ENCODE measurements around the gene HPSE2. TPM values are rescaled to one million over a fixed set of nuclear protein-coding genes. Genes with fewer than 3 reads are reported as not detected.

Gene HPSE2
- polyA plus RNA-seq, 1 experiment: not detected

DNA sequence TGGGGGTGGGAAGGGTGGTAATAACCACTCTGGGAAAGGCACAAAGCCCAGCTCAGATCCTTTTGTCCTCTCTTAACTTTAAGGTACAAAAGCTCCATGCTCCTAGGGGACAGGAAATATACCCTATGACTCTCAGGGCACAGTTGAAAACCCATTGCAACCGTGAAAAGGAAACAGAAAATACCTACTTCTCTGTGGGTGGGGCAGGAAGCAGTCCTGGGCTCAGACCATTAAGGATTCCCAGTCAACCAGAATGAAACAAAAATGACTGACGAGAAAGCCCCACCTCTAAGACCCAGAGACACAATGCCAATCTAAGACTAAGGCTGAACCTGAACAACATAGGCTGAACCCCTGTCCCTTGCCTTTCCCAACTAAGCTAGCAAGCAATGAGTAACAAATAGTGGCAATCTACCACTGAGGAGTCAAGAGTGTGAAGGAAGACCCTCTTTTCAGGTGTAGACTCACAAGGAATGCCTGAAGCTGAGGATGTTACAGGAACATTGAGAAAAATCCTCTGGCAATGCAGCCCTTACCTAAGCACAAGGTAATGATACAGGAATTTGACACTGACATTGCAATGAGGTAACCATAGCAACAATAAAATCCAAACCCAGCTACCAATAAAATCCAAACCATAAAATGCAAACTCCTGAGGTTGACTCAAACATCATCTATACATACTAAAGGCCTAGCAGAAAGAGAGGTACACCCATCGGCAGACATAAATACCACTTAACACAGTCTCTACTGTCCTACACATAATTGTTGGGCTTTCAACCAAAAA lies 380.1 kb downstream of the HPSE2 start:
- TF ChIP-seq, protein P1, sequence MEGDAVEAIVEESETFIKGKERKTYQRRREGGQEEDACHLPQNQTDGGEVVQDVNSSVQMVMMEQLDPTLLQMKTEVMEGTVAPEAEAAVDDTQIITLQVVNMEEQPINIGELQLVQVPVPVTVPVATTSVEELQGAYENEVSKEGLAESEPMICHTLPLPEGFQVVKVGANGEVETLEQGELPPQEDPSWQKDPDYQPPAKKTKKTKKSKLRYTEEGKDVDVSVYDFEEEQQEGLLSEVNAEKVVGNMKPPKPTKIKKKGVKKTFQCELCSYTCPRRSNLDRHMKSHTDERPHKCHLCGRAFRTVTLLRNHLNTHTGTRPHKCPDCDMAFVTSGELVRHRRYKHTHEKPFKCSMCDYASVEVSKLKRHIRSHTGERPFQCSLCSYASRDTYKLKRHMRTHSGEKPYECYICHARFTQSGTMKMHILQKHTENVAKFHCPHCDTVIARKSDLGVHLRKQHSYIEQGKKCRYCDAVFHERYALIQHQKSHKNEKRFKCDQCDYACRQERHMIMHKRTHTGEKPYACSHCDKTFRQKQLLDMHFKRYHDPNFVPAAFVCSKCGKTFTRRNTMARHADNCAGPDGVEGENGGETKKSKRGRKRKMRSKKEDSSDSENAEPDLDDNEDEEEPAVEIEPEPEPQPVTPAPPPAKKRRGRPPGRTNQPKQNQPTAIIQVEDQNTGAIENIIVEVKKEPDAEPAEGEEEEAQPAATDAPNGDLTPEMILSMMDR (IDR thresholded peaks at IDR 0.05; ENCODE audit: low read depth, low read length): no peak
- H3K27me3 ChIP-seq (ENCODE audit: control insufficient read depth, insufficient read depth, low read length): no peaks in the 10 kb centered on the region
- no peak overlapping the region for H3K27ac ChIP-seq (ENCODE audit: low read depth, low read length)
- H3K4me3 ChIP-seq (ENCODE audit: low read depth, low read length): no peak overlapping the region
- CTCF ChIA-PET: no interaction called here
- DNase-seq (ENCODE audit: low read depth, low spot score): no peak
- POLR2A ChIA-PET: no interaction called here
- H3K9me3 ChIP-seq (ENCODE audit: control insufficient read depth, insufficient read depth, low read length): no peaks in the 10 kb centered on the region

DNA sequence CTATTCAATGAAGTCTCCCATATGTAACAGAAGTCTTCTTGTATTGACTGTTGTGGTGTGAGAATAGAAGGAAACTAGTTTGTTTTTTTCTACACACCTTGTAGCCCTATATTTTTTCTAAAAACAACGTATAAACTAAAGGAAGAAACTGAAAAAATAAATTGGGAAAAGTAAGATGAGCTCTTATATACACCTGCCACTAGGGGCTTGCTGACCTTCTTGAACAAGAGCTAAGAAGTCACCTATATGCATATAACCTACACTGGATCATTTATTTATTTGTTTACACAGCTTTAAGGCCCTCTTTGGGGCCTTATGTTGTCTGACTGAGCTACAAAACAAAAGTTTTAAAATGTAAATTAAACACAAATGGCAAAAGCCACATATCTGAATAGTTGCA lies 383.0 kb downstream of the HPSE2 start:
- TF ChIP-seq, protein P1 (IDR thresholded peaks at IDR 0.05; ENCODE audit: low read depth, low read length): peak; percentile 30
- no peak overlapping the region for H3K27ac ChIP-seq (ENCODE audit: low read depth, low read length)
- CTCF ChIA-PET: interaction anchor here (0.7 kb wide), 1 partner anchor 191 kb away, joined by 3 read pairs; no protein-coding TSS in a partner anchor
- DNase-seq (ENCODE audit: low read depth, low spot score): no peak
- H3K9me3 ChIP-seq (ENCODE audit: control insufficient read depth, insufficient read depth, low read length): no peaks in the 10 kb centered on the region
- H3K27me3 ChIP-seq (ENCODE audit: control insufficient read depth, insufficient read depth, low read length): no peaks in the 10 kb centered on the region
- H3K4me3 ChIP-seq (ENCODE audit: low read depth, low read length): no peak overlapping the region
- POLR2A ChIA-PET: no interaction called here

DNA sequence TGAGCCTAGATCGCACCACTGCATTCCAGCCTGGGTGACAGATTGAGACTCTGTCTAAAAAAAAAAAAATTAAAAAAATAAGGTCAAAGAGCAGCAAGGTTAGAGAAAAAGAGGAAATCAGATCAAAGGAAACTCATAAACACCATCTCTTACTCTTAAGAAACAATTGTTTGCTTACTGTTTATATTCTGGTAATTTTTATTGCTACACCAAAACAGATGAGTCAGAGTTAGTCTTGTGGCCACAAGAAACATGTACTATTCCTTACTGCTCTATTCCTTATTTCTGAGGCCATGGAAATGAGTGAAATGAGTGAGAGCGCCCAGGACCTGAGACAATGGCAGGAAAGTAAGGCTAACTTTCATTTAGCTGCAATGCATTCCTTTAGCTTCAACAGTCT lies 387.3 kb downstream of the HPSE2 start:
- H3K9me3 ChIP-seq (ENCODE audit: control insufficient read depth, insufficient read depth, low read length): no peaks in the 10 kb centered on the region
- ChIA-PET POLR2A (no interaction called here), CTCF (no interaction called here)
- H3K4me3 ChIP-seq (ENCODE audit: low read depth, low read length): no peak overlapping the region
- no peaks in the 10 kb centered on the region for H3K27me3 ChIP-seq (ENCODE audit: control insufficient read depth, insufficient read depth, low read length)
- H3K27ac ChIP-seq (ENCODE audit: low read depth, low read length): no peak overlapping the region
- no peak for DNase-seq (ENCODE audit: low read depth, low spot score)
- TF ChIP-seq, protein P1 (IDR thresholded peaks at IDR 0.05; ENCODE audit: low read depth, low read length): no peak

DNA sequence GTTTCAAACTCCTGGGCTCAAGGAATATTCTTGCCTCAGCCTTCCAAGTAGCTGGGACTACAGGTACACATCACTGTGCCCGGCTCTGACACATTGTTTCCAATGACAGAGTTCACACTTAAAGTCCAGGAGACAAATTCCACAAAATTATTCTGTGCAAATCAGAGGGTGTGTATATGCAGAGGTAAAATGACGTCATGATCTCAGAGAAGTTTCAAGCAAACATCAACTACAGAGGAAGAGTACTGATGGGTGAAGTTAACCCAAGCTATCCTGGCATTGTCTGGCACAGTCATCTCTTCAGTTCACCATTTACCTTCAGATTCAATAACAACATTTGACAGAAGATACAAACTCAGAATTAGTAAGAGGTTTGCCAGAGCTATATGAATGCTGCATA lies 388.9 kb downstream of the HPSE2 start:
- Histone ChIP-seq H3K27ac (ENCODE audit: low read depth, low read length) (no peak overlapping the region), H3K4me3 (ENCODE audit: low read depth, low read length) (no peak overlapping the region), H3K27me3 (ENCODE audit: control insufficient read depth, insufficient read depth, low read length) (no peaks in the 10 kb centered on the region), H3K9me3 (ENCODE audit: control insufficient read depth, insufficient read depth, low read length) (no peaks in the 10 kb centered on the region)
- CTCF ChIA-PET: no interaction called here
- DNase-seq (ENCODE audit: low read depth, low spot score): no peak
- POLR2A ChIA-PET: no interaction called here
- TF ChIP-seq, protein P1 (IDR thresholded peaks at IDR 0.05; ENCODE audit: low read depth, low read length): no peak

DNA sequence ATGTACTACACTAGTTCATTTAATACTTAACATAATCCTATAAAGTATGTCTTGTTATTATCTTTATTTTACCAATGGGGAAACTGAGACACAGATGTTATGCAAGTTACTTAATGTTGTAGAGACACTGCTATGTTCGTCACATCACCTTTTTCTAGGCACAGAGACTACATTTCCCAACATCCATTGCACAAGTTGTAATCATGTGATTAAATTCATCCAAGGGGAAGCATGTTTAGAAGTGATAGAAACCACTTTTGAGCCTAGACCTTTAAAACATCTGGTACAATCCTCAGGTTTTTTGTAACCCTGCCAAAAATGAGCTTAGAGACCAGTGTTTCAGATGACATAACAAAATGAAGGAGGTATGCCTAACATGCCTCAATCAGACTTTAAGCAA lies 402.1 kb downstream of the HPSE2 start:
- ChIA-PET CTCF (interaction anchor here (1.1 kb wide), 1 partner anchor 351 kb away, joined by 3 read pairs; no protein-coding TSS in a partner anchor), POLR2A (no interaction called here)
- H3K9me3 ChIP-seq (ENCODE audit: control insufficient read depth, insufficient read depth, low read length): no peaks in the 10 kb centered on the region
- H3K27me3 ChIP-seq (ENCODE audit: control insufficient read depth, insufficient read depth, low read length): no peaks in the 10 kb centered on the region
- no peak overlapping the region for H3K27ac ChIP-seq (ENCODE audit: low read depth, low read length)
- TF ChIP-seq, protein P1 (IDR thresholded peaks at IDR 0.05; ENCODE audit: low read depth, low read length): no peak
- H3K4me3 ChIP-seq (ENCODE audit: low read depth, low read length): no peak overlapping the region
- no peak for DNase-seq (ENCODE audit: low read depth, low spot score)

Measured in AG04450 (cell line).